Duodenal mucosa (tissue), 2 donors: ENCODE data around the gene FCRL2.
A peak's percentile ranks its signal among the peaks of the same experiment; 100 is the strongest.

Experiments
- H3K27ac ChIP-seq: one replicate; pipeline ENCODE4 v1.7.0; 2013; ENCODE audit warnings: low read depth, low read length
- H3K27me3 ChIP-seq, 2 donors: one replicate each; pipeline ENCODE4 v1.7.0; 2013; ENCODE audit warnings: low read length in 2 of 2, control low read depth in 1 of 2; ENCODE audit not compliant: insufficient read depth in 2 of 2, control insufficient read depth in 1 of 2
- H3K36me3 ChIP-seq, 2 donors: one replicate each; pipeline ENCODE4 v1.7.0; 2013; ENCODE audit warnings: low read length in 2 of 2, control low read depth in 1 of 2; ENCODE audit not compliant: insufficient read depth in 2 of 2, control insufficient read depth in 1 of 2
- H3K4me1 ChIP-seq, 2 donors: one replicate each; pipeline ENCODE4 v1.7.0; 2013; ENCODE audit warnings: low read length in 2 of 2, control low read depth in 1 of 2; ENCODE audit not compliant: insufficient read depth in 2 of 2, control insufficient read depth in 1 of 2
- H3K4me3 ChIP-seq, 2 donors: one replicate each; pipeline ENCODE4 v1.7.0; 2013; ENCODE audit warnings: low read length in 2 of 2, low read depth in 1 of 2
- H3K9ac ChIP-seq, 2 donors: one replicate each; pipeline ENCODE4 v1.7.0; 2013; ENCODE audit warnings: low read length in 2 of 2, low read depth in 1 of 2
- H3K9me3 ChIP-seq, 2 donors: one replicate each; pipeline ENCODE4 v1.7.0; 2013; ENCODE audit warnings: low read length in 2 of 2, control low read depth in 1 of 2; ENCODE audit not compliant: control insufficient read depth in 1 of 2

FCRL2 gene, protein sequence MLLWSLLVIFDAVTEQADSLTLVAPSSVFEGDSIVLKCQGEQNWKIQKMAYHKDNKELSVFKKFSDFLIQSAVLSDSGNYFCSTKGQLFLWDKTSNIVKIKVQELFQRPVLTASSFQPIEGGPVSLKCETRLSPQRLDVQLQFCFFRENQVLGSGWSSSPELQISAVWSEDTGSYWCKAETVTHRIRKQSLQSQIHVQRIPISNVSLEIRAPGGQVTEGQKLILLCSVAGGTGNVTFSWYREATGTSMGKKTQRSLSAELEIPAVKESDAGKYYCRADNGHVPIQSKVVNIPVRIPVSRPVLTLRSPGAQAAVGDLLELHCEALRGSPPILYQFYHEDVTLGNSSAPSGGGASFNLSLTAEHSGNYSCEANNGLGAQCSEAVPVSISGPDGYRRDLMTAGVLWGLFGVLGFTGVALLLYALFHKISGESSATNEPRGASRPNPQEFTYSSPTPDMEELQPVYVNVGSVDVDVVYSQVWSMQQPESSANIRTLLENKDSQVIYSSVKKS

DNA sequence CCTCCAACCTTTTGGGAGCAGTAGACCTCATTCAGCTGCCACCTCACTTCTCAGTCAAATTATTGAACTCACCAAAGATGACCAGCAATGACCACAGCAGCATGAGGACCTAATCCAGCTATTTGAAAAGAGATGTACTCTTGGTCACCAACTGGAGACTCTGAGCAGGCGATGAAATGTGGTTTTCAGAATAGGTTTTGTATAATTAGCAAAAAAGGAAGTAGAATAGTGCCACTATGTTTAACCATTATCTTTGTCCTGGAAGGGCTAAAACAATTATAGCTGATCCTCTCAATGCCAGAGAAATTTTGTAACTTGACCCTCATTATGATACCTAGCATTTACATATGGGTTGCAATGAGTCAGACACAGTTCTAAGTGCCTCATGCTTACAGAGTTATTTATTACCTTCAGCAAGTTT lies at the start of gene FCRL2:
FCRL2 (minus strand) TSS at position 162 of the 421 bp plus-strand sequence; CDS start at position 103, 59 bp downstream.
- no peaks in the 10 kb centered on the region for H3K9me3 ChIP-seq
- H3K27ac ChIP-seq, result no peak within 1 kb of the TSS
- H3K9ac ChIP-seq, result no peak within 1 kb of the TSS
- peaks cover 5 to 44% of the 10 kb centered on the region in 2 donors for H3K4me1 ChIP-seq
- peak within 1 kb of the TSS in 1 of 2 donors; percentile 6 for H3K4me3 ChIP-seq
- H3K36me3 ChIP-seq, result no peaks in the 10 kb centered on the region
- H3K27me3 ChIP-seq, result no peaks in the 10 kb centered on the region

- Histone ChIP-seq H3K4me1 (no peaks in the 10 kb centered on the region), H3K9ac (no peak overlapping the region), H3K27me3 (no peaks in the 10 kb centered on the region), H3K36me3 (no peaks in the 10 kb centered on the region), H3K4me3 (no peak overlapping the region), H3K9me3 (no peaks in the 10 kb centered on the region), H3K27ac (no peak overlapping the region)
These were observed 43.4 kb upstream of the FCRL2 start for GRCh38 chr1:157820299-157820698.

DNA sequence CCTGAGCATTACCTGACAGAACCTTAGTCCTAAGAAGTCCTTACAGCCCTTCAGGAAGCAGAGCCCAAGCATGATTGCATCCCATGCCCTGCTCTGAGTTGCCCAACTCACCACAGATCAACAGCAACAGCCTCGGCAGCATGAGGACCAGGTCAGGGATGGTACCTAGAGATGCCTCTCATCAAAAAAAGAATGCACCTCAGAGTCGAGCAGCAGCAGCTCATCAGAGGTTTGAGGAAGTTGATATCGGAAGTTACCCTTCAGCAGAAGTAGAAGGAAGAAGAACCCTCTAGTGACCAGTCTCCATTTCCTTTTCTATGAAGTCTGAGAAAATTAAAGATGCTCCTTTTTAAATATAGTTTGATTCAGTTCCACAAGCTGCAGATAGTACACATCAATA lies 43.0 kb upstream of the FCRL2 start, which contains the start of gene FCRL1:
FCRL1 (minus strand) TSS at position 225 of the 400 bp plus-strand sequence; CDS start at position 142, 83 bp downstream.
- H3K36me3 ChIP-seq, result no peaks in the 10 kb centered on the region
- H3K27ac ChIP-seq, result no peak within 1 kb of the TSS
- no peak within 1 kb of the TSS for H3K9ac ChIP-seq
- no peaks in the 10 kb centered on the region for H3K9me3 ChIP-seq
- H3K27me3 ChIP-seq, result no peaks in the 10 kb centered on the region
- no peaks in the 10 kb centered on the region for H3K4me1 ChIP-seq
- H3K4me3 ChIP-seq, result no peak within 1 kb of the TSS

- H3K9me3 ChIP-seq, result no peaks in the 10 kb centered on the region
- H3K4me3 ChIP-seq, result no peak overlapping the region
- no peak overlapping the region for H3K9ac ChIP-seq
- H3K27me3 ChIP-seq, result no peaks in the 10 kb centered on the region
- H3K36me3 ChIP-seq, result no peaks in the 10 kb centered on the region
- no peak overlapping the region for H3K27ac ChIP-seq
- H3K4me1 ChIP-seq, result no peaks in the 10 kb centered on the region
These were observed 42.3 kb upstream of the FCRL2 start for GRCh38 chr1:157819215-157819614.

- Histone ChIP-seq H3K27ac (no peak overlapping the region), H3K4me1 (no peaks in the 10 kb centered on the region), H3K9ac (no peak overlapping the region), H3K9me3 (peaks cover 5 to 6% of the 10 kb centered on the region in 2 donors), H3K36me3 (no peaks in the 10 kb centered on the region), H3K27me3 (no peaks in the 10 kb centered on the region), H3K4me3 (no peak overlapping the region)
These were observed 36.3 kb upstream of the FCRL2 start for GRCh38 chr1:157813269-157813668.

DNA sequence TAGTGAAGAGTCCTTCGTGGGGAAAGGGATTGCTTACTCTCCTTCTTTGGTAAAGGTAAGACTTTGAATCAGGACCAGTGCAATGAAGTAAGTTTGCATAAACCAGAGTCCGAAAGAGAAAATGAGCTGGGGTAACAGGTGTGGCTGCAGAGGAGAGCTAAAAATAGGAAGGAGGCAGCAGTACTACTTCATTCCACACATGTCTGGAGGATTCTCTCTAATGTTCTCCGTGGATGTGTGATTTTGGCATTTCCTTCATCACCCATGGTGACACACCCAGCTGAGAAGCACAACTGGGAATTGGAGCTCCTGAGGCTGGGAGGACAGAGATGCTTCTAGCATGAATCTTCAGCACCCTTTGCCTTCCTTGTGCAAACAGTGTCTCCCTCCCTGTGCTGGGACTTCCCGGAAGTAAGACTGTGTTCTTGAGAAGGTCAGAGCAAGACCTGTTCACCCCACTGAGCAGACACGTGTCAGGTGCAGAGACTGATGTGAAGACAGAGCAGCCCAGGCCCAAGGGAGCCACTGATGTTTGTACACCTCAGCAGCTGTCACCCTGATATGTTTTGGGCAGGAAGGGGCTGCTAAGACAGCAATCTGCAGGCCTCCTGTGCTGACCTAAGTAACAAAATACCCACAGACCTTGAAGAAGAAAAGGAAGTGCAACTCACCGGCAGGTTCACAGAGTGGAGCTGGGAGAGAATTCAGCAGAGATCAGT lies 29.7 kb upstream of the FCRL2 start:
- no peaks in the 10 kb centered on the region for H3K27me3 ChIP-seq
- H3K4me1 ChIP-seq, result no peaks in the 10 kb centered on the region
- H3K9me3 ChIP-seq, result no peaks in the 10 kb centered on the region
- no peak overlapping the region for H3K27ac ChIP-seq
- H3K4me3 ChIP-seq, result no peak overlapping the region
- no peaks in the 10 kb centered on the region for H3K36me3 ChIP-seq
- no peak overlapping the region for H3K9ac ChIP-seq

- no peak overlapping the region for H3K27ac ChIP-seq
These were observed 26.9 kb upstream of the FCRL2 start for GRCh38 chr1:157803851-157804250.

GRCh38 chr1:157799996-157800395 lies 23.1 kb upstream of the FCRL2 start:
- Histone ChIP-seq H3K4me1 (no peaks in the 10 kb centered on the region), H3K4me3 (no peak overlapping the region), H3K27me3 (peaks cover 0 to 5% of the 10 kb centered on the region in 2 donors), H3K9ac (no peak overlapping the region), H3K27ac (no peak overlapping the region), H3K36me3 (no peaks in the 10 kb centered on the region), H3K9me3 (no peaks in the 10 kb centered on the region)

More at GRCh38 chr1:157803851-157804250, 26.9 kb upstream of the FCRL2 start:
- Histone ChIP-seq H3K9me3 (no peaks in the 10 kb centered on the region), H3K36me3 (no peaks in the 10 kb centered on the region), H3K4me1 (no peaks in the 10 kb centered on the region), H3K9ac (no peak overlapping the region), H3K27me3 (no peaks in the 10 kb centered on the region), H3K4me3 (no peak overlapping the region)

GRCh38 chr1:157798211-157798610 lies 21.3 kb upstream of the FCRL2 start:
- H3K27me3 ChIP-seq, result peaks cover 0 to 5% of the 10 kb centered on the region in 2 donors
- no peak overlapping the region for H3K27ac ChIP-seq
- peaks cover 0 to 3% of the 10 kb centered on the region in 2 donors for H3K9me3 ChIP-seq
- no peaks in the 10 kb centered on the region for H3K36me3 ChIP-seq
- no peak overlapping the region for H3K9ac ChIP-seq
- no peaks in the 10 kb centered on the region for H3K4me1 ChIP-seq
- no peak overlapping the region for H3K4me3 ChIP-seq

- H3K4me1 ChIP-seq, result peaks cover 5 to 12% of the 10 kb centered on the region in 2 donors
- no peak overlapping the region for H3K4me3 ChIP-seq
- H3K27ac ChIP-seq, result no peak overlapping the region
- H3K9ac ChIP-seq, result no peak overlapping the region
- H3K9me3 ChIP-seq, result no peaks in the 10 kb centered on the region
- H3K36me3 ChIP-seq, result no peaks in the 10 kb centered on the region
- H3K27me3 ChIP-seq, result no peaks in the 10 kb centered on the region
These were observed 8.3 kb upstream of the FCRL2 start for GRCh38 chr1:157785248-157785647.
